MM.1S (cell line): Measurements from ENCODE around the gene BMPR1A.

ENCODE experiments used
- CTCF ChIP-seq: fragments of 300-600 bp; sonication (generic); IDR thresholded peaks from 2 replicates; pipeline ENCODE4 v1.5.1; 2016; ENCODE audit warnings: antibody characterized with exemption, low read length, mixed read lengths
- EZH2 ChIP-seq: fragments of 300-600 bp; sonication (generic); optimal IDR thresholded peaks from 2 replicates; pipeline ENCODE3; 2017; ENCODE audit warnings: low read depth, mild to moderate bottlenecking, antibody characterized with exemption, low read length, mixed read lengths
- EZH2phosphoT487 ChIP-seq: fragments of 300-600 bp; sonication (generic); IDR thresholded peaks from 2 replicates; pipeline ENCODE4 v1.6.1; 2018; ENCODE audit warnings: antibody characterized with exemption, low read length

GRCh38 chr10:86804805-86805204 is 48.4 kb downstream of the BMPR1A start:
- TF ChIP-seq CTCF (no peak), EZH2 (no peak), EZH2phosphoT487 (no peak)
